Adrenal gland (tissue), 5 donors: Measurements from ENCODE around the gene SLC39A9.

Experiments
- CTCF ChIP-seq, 6 experiments: fragments of 450-650 bp in 4 of 6; fragments of 200-600 bp in 2 of 6; sonication (generic) in 1 of 6; IDR thresholded peaks; 1 replicate in 5 of 6; 2 replicates in 1 of 6; pipeline versions ENCODE4 v1.5.1 to v1.8.0; 2016 to 2021; ENCODE audit warnings: antibody characterized with exemption in 6 of 6, mild to moderate bottlenecking in 2 of 6, moderate library complexity in 1 of 6
- POLR2A ChIP-seq, 2 donors: fragments of 450-650 bp; IDR thresholded peaks; one replicate each; pipeline ENCODE4 v1.6.1; 2017; ENCODE audit warnings: antibody characterized with exemption in 2 of 2, mild to moderate bottlenecking in 2 of 2, moderate library complexity in 1 of 2
- donor health status: DM: no; HTN: no; CAD: no.

GRCh38 chr14:69443296-69443805, 44.9 kb downstream of the SLC39A9 start:
- TF ChIP-seq CTCF (IDR thresholded peaks at IDR 0.05) (no peak), POLR2A (IDR thresholded peaks at IDR 0.05) (no peak)
